PC-9 (cell line): ENCODE measurements around the gene TRH. TPM values are rescaled to one million over a fixed set of nuclear protein-coding genes. Genes with fewer than 3 reads are reported as not detected.

Experiments
- BruUV-seq: library from RNA; stranded (reverse); fragments of 400-500 nt; replicated peaks from 2 replicates; lab custom pipeline; 2021; lab: Mats Ljungman, UMichigan
- CTCF ChIA-PET: fragments of 300-600 bp; sonication (Branson Sonifier 250); formaldehyde crosslinking; loops from one replicate; lab custom pipeline; 2022; ENCODE audit warnings: antibody characterized with exemption; lab: Charles Lee
- POLR2A ChIA-PET: fragments of 300-600 bp; sonication (Branson Sonifier 250); formaldehyde crosslinking; loops from one replicate; lab custom pipeline; 2022; ENCODE audit warnings: antibody characterized with exemption; ENCODE audit not compliant: unreplicated experiment; lab: Charles Lee
- DNase-seq, 2 experiments: peaks; one replicate each; pipeline versions ENCODE4 v3.0.0 to v3.0.0-alpha.2; 2015 to 2022; ENCODE audit warnings: mixed read lengths in 1 of 2
- H2AFZ ChIP-seq: fragments of 200-600 bp; sonication (generic); 2 replicates; pipeline ENCODE4 v1.8.1; 2017; ENCODE audit warnings: antibody characterized with exemption
- H3F3A ChIP-seq: fragments of 200-600 bp; sonication (generic); 2 replicates; pipeline ENCODE4 v1.8.1; 2017; ENCODE audit warnings: antibody characterized with exemption, mild to moderate bottlenecking, low read depth; ENCODE audit not compliant: insufficient read depth
- H3K27ac ChIP-seq: fragments of 200-600 bp; sonication (generic); 2 replicates; pipeline ENCODE4 v1.6.1; 2016; ENCODE audit warnings: mixed run types
- H3K27me3 ChIP-seq: fragments of 200-600 bp; sonication (generic); 2 replicates; pipeline ENCODE4 v1.6.1; 2016; ENCODE audit warnings: low read depth, mixed run types; ENCODE audit not compliant: insufficient read depth
- H3K36me3 ChIP-seq: fragments of 200-600 bp; sonication (generic); 2 replicates; pipeline ENCODE4 v1.6.1; 2016; ENCODE audit warnings: low read depth, mixed run types
- H3K4me1 ChIP-seq: fragments of 200-600 bp; sonication (generic); replicated peaks from 2 replicates; pipeline ENCODE4 v1.6.1; 2016; ENCODE audit warnings: mixed run types; ENCODE audit not compliant: insufficient read depth
- H3K4me2 ChIP-seq: fragments of 200-600 bp; sonication (generic); 2 replicates; pipeline ENCODE4 v1.6.1; 2017; ENCODE audit warnings: mixed run types
- H3K4me3 ChIP-seq: fragments of 200-600 bp; sonication (generic); 2 replicates; pipeline ENCODE4 v1.6.1; 2016; ENCODE audit warnings: mixed run types
- H3K79me2 ChIP-seq: fragments of 200-600 bp; sonication (generic); 2 replicates; pipeline ENCODE4 v1.6.1; 2017; ENCODE audit warnings: low read depth, mixed run types
- H3K9me2 ChIP-seq: fragments of 200-600 bp; sonication (generic); 2 replicates; pipeline ENCODE4 v1.8.1; 2017; ENCODE audit warnings: mild to moderate bottlenecking; ENCODE audit not compliant: insufficient read depth
- H3K9me3 ChIP-seq: fragments of 200-600 bp; sonication (generic); 2 replicates; pipeline ENCODE4 v1.8.1; 2016; ENCODE audit warnings: low read depth; ENCODE audit not compliant: insufficient read depth
- H4K20me1 ChIP-seq: fragments of 200-600 bp; sonication (generic); 2 replicates; pipeline ENCODE4 v1.8.1; 2017; ENCODE audit not compliant: insufficient read depth
- CTCF ChIP-seq: fragments of 200-600 bp; sonication (generic); conservative IDR thresholded peaks from 2 replicates; pipeline ENCODE4 v1.6.1; 2017; ENCODE audit warnings: mixed run types, antibody characterized with exemption, mild to moderate bottlenecking, moderate library complexity
- EZH2 ChIP-seq: fragments of 200-600 bp; sonication (generic); IDR thresholded peaks from 2 replicates; pipeline ENCODE4 v1.8.0; 2017; ENCODE audit warnings: antibody characterized with exemption, low read depth
- intact Hi-C: fragments of 100-400 bp; cut with micrococcal nuclease; formaldehyde crosslinking; loops from one replicate; pipeline ENCODE4 v1.10.0; 2022; ENCODE audit not compliant: unreplicated experiment
- total RNA-seq: library from RNA; stranded (reverse); gene quantifications from 2 replicates; pipeline ENCODE4 v1.2.3, GENCODE V29; 2021

TRH gene
- total RNA-seq, 1 experiment from 2014 or later, result not detected

GRCh38 chr3:129958755-129959154 lies 15.8 kb upstream of the TRH start:
- H3K4me1 ChIP-seq, result no peaks in the 10 kb centered on the region
- H3K9me2 ChIP-seq, result no peaks in the 10 kb centered on the region
- H3K4me2 ChIP-seq, result no peak overlapping the region
- TF ChIP-seq EZH2, result no peak
- no peak for TF ChIP-seq CTCF
- intact Hi-C loops, result no loop called here
- POLR2A ChIA-PET, result no interaction called here
- H3F3A ChIP-seq, result no peaks in the 10 kb centered on the region
- CTCF ChIA-PET, result interaction anchor here (0.7 kb wide), 1 partner anchor 10 kb away, joined by 3 read pairs; no protein-coding TSS in a partner anchor
- H3K9me3 ChIP-seq, result no peaks in the 10 kb centered on the region
- H3K36me3 ChIP-seq, result no peaks in the 10 kb centered on the region
- peaks cover 26% of the 10 kb centered on the region for H3K27me3 ChIP-seq
- no peaks in the 10 kb centered on the region for H4K20me1 ChIP-seq
- H3K27ac ChIP-seq, result no peak overlapping the region
- DNase-seq, result no peak
- H2AFZ ChIP-seq, result no peak overlapping the region
- BruUV-seq, result no TSS peak
- H3K4me3 ChIP-seq, result no peak overlapping the region
- H3K79me2 ChIP-seq, result no peaks in the 10 kb centered on the region

- Histone ChIP-seq H4K20me1 (no peaks in the 10 kb centered on the region), H3K9me2 (no peaks in the 10 kb centered on the region), H3K4me3 (no peak overlapping the region), H3K27me3 (peaks cover 15% of the 10 kb centered on the region), H3K36me3 (no peaks in the 10 kb centered on the region), H3K4me1 (no peaks in the 10 kb centered on the region), H3K4me2 (no peak overlapping the region), H3K27ac (no peak overlapping the region), H3K79me2 (no peaks in the 10 kb centered on the region), H2AFZ (no peak overlapping the region), H3K9me3 (no peaks in the 10 kb centered on the region), H3F3A (no peaks in the 10 kb centered on the region)
- BruUV-seq, result no TSS peak
- TF ChIP-seq CTCF, result no peak
- no peak for TF ChIP-seq EZH2
- POLR2A ChIA-PET, result no interaction called here
- intact Hi-C loops, result no loop called here
- DNase-seq, result peak in 1 of 2 experiments; percentile 11
- CTCF ChIA-PET, result no interaction called here
Measured at GRCh38 chr3:129961141-129961541, 13.4 kb upstream of the TRH start.

- Histone ChIP-seq H3K27ac (no peak overlapping the region), H2AFZ (no peak overlapping the region), H3K79me2 (no peaks in the 10 kb centered on the region), H3K9me2 (no peaks in the 10 kb centered on the region), H4K20me1 (no peaks in the 10 kb centered on the region), H3K4me1 (no peaks in the 10 kb centered on the region), H3K27me3 (peaks cover 12% of the 10 kb centered on the region), H3K4me3 (no peak overlapping the region), H3K9me3 (no peaks in the 10 kb centered on the region), H3F3A (no peaks in the 10 kb centered on the region), H3K4me2 (no peak overlapping the region), H3K36me3 (no peaks in the 10 kb centered on the region)
- CTCF ChIA-PET, result no interaction called here
- intact Hi-C loops, result no loop called here
- no TSS peak for BruUV-seq
- no peak for DNase-seq
- TF ChIP-seq CTCF (no peak), EZH2 (no peak)
- POLR2A ChIA-PET, result no interaction called here
Measured at GRCh38 chr3:129962600-129962999, 11.9 kb upstream of the TRH start.
